ENCODE results near the gene ESR2.

Gene ESR2

GRCh38 chr14:64060199-64060545 lies 234.0 kb downstream of the ESR2 start:
- no peak for TF ChIP-seq CTCF (IDR thresholded peaks at IDR 0.05; ENCODE audit: insufficient read depth, low read length, poor library complexity, severe bottlenecking)
- Histone ChIP-seq H3K4me3 (replicated peaks; ENCODE audit: low read depth, low read length) (no peak overlapping the region), H3K36me3 (ENCODE audit: control insufficient read depth, insufficient read depth, low read length) (peaks cover 4% of the 10 kb centered on the region), H3K27me3 (replicated peaks; ENCODE audit: control insufficient read depth, insufficient read depth, low read length) (no peaks in the 10 kb centered on the region)
- no peak for DNase-seq (ENCODE audit: extremely low read depth, insufficient read length)

GRCh38 chr14:64059454-64060198 lies 234.5 kb downstream of the ESR2 start:
- no peak for DNase-seq (ENCODE audit: extremely low read depth, insufficient read length)
- Histone ChIP-seq H3K27me3 (replicated peaks; ENCODE audit: control insufficient read depth, insufficient read depth, low read length) (no peaks in the 10 kb centered on the region), H3K4me3 (replicated peaks; ENCODE audit: low read depth, low read length) (no peak overlapping the region), H3K36me3 (ENCODE audit: control insufficient read depth, insufficient read depth, low read length) (peaks cover 4% of the 10 kb centered on the region)
- TF ChIP-seq CTCF (IDR thresholded peaks at IDR 0.05; ENCODE audit: insufficient read depth, low read length, poor library complexity, severe bottlenecking) = no peak

GRCh38 chr14:64053694-64054669 lies 240.2 kb downstream of the ESR2 start:
- Histone ChIP-seq H3K4me3 (replicated peaks; ENCODE audit: low read depth, low read length) (no peak overlapping the region), H3K36me3 (ENCODE audit: control insufficient read depth, insufficient read depth, low read length) (peaks cover 1% of the 10 kb centered on the region), H3K27me3 (replicated peaks; ENCODE audit: control insufficient read depth, insufficient read depth, low read length) (no peaks in the 10 kb centered on the region)
- no peak for TF ChIP-seq CTCF (IDR thresholded peaks at IDR 0.05; ENCODE audit: insufficient read depth, low read length, poor library complexity, severe bottlenecking)
- no peak for DNase-seq (ENCODE audit: extremely low read depth, insufficient read length)

- Histone ChIP-seq H3K36me3 (ENCODE audit: control insufficient read depth, insufficient read depth, low read length) (peaks cover 3% of the 10 kb centered on the region), H3K4me3 (replicated peaks; ENCODE audit: low read depth, low read length) (no peak overlapping the region)
- DNase-seq (ENCODE audit: extremely low read depth, insufficient read length) = no peak
Measured at GRCh38 chr14:64049616-64050381, 244.4 kb downstream of the ESR2 start.

More at GRCh38 chr14:64049616-64050381, 244.4 kb downstream of the ESR2 start:
- H3K27me3 ChIP-seq (replicated peaks; ENCODE audit: control insufficient read depth, insufficient read depth, low read length) = no peaks in the 10 kb centered on the region
- no peak for TF ChIP-seq CTCF (IDR thresholded peaks at IDR 0.05; ENCODE audit: insufficient read depth, low read length, poor library complexity, severe bottlenecking)

All from GM06990 (cell line).